Measurements from ENCODE around the gene TMCC3. TPM values are rescaled to one million over a fixed set of nuclear protein-coding genes. Genes with fewer than 3 reads are reported as not detected.
A peak's percentile ranks its signal among the peaks of the same experiment; 100 is the strongest.

Gene TMCC3
- total RNA-seq, 2 donors from 2014 or later = 2.5 to 4.2 TPM

GRCh38 chr12:94617101-94617500 is 33.3 kb downstream of the TMCC3 start:
- no peak for DNase-seq
- no peaks in the 10 kb centered on the region for H3K36me3 Mint-ChIP-seq (ENCODE audit: low read depth)
- H3K27ac Mint-ChIP-seq = no peak overlapping the region
- Histone ChIP-seq H3K27ac (ENCODE audit: low read depth, low read length) (no peak overlapping the region), H3K9me3 (ENCODE audit: control insufficient read depth, low read length) (no peaks in the 10 kb centered on the region), H3K27me3 (ENCODE audit: control insufficient read depth, insufficient read depth, low read length, poor library complexity, severe bottlenecking) (no peaks in the 10 kb centered on the region), H3K36me3 (ENCODE audit: control insufficient read depth, insufficient read depth, low read length) (no peaks in the 10 kb centered on the region), H3K9ac (ENCODE audit: extremely low read depth, low read length, poor library complexity, severe bottlenecking) (no peak overlapping the region), H3K4me3 (ENCODE audit: low read length) (peak overlapping the region; percentile 8), H3K4me1 (ENCODE audit: control insufficient read depth, insufficient read depth, low read length) (peaks cover 10% of the 10 kb centered on the region)
- TF ChIP-seq CTCF (conservative IDR thresholded peaks at IDR 0.05) = no peak
- no peaks in the 10 kb centered on the region for H3K27me3 Mint-ChIP-seq (ENCODE audit: insufficient read depth)
- H3K4me3 Mint-ChIP-seq = no peak overlapping the region
- peaks cover 30% of the 10 kb centered on the region for H3K4me1 Mint-ChIP-seq
- no peaks in the 10 kb centered on the region for H3K9me3 Mint-ChIP-seq
- 78 to 83% methylated on average over 1 to 3 of the region's 3 CpGs for WGBS, 2 experiments (ENCODE audit: insufficient coverage in 1 of 2, insufficient read length in 1 of 2)

GRCh38 chr12:94616203-94616729 is 34.1 kb downstream of the TMCC3 start:
- no peak overlapping the region for H3K4me3 ChIP-seq (ENCODE audit: low read length)

DNA sequence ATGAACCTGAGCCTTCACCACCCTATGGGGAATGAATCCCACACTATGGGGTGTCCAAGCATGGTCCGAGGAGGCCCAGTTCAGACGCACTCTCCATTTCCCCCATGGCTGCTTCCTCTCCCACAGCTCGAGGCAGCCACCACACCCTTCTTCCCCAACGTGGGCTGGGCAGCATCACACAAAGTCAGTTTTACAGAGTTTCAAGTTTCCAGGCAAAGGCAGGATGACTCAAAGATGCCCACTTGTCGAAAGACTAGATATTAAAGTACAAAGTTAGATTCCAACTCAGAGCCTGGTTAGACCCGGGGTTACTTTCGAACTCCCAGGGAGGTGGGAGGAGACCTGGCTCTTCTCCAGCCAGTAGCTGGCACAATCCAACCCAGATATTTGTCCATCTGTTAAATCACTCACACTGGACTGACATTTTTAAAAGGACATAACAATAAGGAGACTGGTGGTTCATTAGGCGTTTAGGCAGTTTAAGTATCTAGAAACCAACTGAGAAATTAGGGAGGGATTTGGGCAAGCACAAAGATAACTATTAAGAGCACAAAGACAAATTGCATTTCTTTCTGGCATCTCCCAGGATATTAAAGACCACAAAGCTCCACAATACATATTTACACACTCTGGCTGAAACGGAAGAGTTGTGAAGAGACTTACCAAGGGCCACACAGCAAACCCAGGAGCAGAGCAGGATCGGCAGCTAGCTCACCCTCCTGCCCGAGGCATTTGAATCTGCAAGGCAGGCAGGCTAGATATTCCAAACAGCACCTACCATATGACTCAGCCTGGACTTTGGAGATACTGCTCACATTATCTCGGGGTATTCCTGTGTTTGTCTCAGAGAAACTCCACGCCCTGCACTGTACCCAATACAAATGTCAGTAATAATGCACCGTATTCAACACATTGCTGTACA is 34.8 kb downstream of the TMCC3 start:
- Histone ChIP-seq H3K36me3 (ENCODE audit: control insufficient read depth, insufficient read depth, low read length) (no peaks in the 10 kb centered on the region), H3K9me3 (ENCODE audit: control insufficient read depth, low read length) (no peaks in the 10 kb centered on the region), H3K4me1 (ENCODE audit: control insufficient read depth, insufficient read depth, low read length) (peaks cover 8% of the 10 kb centered on the region), H3K27ac (ENCODE audit: low read depth, low read length) (no peak overlapping the region), H3K27me3 (ENCODE audit: control insufficient read depth, insufficient read depth, low read length, poor library complexity, severe bottlenecking) (no peaks in the 10 kb centered on the region), H3K9ac (ENCODE audit: extremely low read depth, low read length, poor library complexity, severe bottlenecking) (no peak overlapping the region), H3K4me3 (ENCODE audit: low read length) (no peak overlapping the region)
- peak overlapping the region; percentile 22 for H3K27ac Mint-ChIP-seq
- H3K9me3 Mint-ChIP-seq = no peaks in the 10 kb centered on the region
- peaks cover 16% of the 10 kb centered on the region for H3K4me1 Mint-ChIP-seq
- H3K27me3 Mint-ChIP-seq (ENCODE audit: insufficient read depth) = no peaks in the 10 kb centered on the region
- no peak for DNase-seq
- H3K4me3 Mint-ChIP-seq = no peak overlapping the region
- H3K36me3 Mint-ChIP-seq (ENCODE audit: low read depth) = no peaks in the 10 kb centered on the region
- 83 to 88% methylated on average over 8 to 14 of the region's 14 CpGs for WGBS, 2 experiments (ENCODE audit: insufficient coverage in 1 of 2, insufficient read length in 1 of 2)
- no peak for TF ChIP-seq CTCF (conservative IDR thresholded peaks at IDR 0.05)

More at GRCh38 chr12:94616203-94616729, 34.1 kb downstream of the TMCC3 start:
- no peak overlapping the region for H3K4me3 Mint-ChIP-seq
- H3K36me3 Mint-ChIP-seq (ENCODE audit: low read depth) = no peaks in the 10 kb centered on the region
- TF ChIP-seq CTCF (conservative IDR thresholded peaks at IDR 0.05) = peak; percentile 50
- Histone ChIP-seq H3K9ac (ENCODE audit: extremely low read depth, low read length, poor library complexity, severe bottlenecking) (no peak overlapping the region), H3K27ac (ENCODE audit: low read depth, low read length) (no peak overlapping the region), H3K27me3 (ENCODE audit: control insufficient read depth, insufficient read depth, low read length, poor library complexity, severe bottlenecking) (no peaks in the 10 kb centered on the region), H3K4me1 (ENCODE audit: control insufficient read depth, insufficient read depth, low read length) (peaks cover 10% of the 10 kb centered on the region), H3K9me3 (ENCODE audit: control insufficient read depth, low read length) (no peaks in the 10 kb centered on the region), H3K36me3 (ENCODE audit: control insufficient read depth, insufficient read depth, low read length) (no peaks in the 10 kb centered on the region)
- H3K4me1 Mint-ChIP-seq = peaks cover 21% of the 10 kb centered on the region
- peak; percentile 87 for DNase-seq
- no peaks in the 10 kb centered on the region for H3K27me3 Mint-ChIP-seq (ENCODE audit: insufficient read depth)
- 70 to 84% methylated on average over 11 of the region's 11 CpGs for WGBS, 2 experiments (ENCODE audit: insufficient coverage in 1 of 2, insufficient read length in 1 of 2)
- no peak overlapping the region for H3K27ac Mint-ChIP-seq
- no peaks in the 10 kb centered on the region for H3K9me3 Mint-ChIP-seq

Measured in endodermal cell (in vitro differentiated cells).